ENCODE data around the gene PMPCA. TPM values are rescaled to one million over a fixed set of nuclear protein-coding genes. Genes with fewer than 3 reads are reported as not detected.

Gene PMPCA
- total and polyA plus RNA-seq, 2 donors (not counting 3 experiments of a cell fraction or from before 2014, with no cell fraction given), result 69.0 to 75.3 TPM

DNA sequence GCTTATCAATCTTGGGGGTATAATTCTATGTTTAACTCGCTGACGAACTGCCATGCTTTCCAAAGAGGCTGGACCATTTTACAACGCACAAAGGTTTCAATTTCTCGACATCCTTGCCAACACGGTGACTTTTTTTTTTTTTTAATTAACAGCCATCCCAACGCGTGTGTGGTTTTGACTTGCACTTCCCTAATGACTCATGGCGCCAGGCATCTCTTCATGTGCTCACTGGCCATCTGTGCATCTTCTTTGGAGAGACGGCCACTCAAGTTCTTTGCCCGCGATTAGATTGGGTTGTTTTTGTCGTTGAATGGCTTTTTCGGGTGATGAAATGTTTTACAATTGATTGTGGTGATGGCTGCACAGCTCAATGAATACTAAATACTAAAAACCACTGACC, 24.4 kb upstream of the PMPCA start:
- Histone ChIP-seq H3K4me3 (replicated peaks in 1 of 3; ENCODE audit: insufficient read depth in 1 of 3, low read depth in 1 of 3, low read length in 3 of 3) (no peak overlapping the region), H3K9me1 (replicated peaks; ENCODE audit: control insufficient read depth, extremely low read depth, insufficient read depth, low read length) (no peaks in the 10 kb centered on the region), H3K9me3 (replicated peaks; ENCODE audit: control insufficient read depth, insufficient read depth, low read length) (no peaks in the 10 kb centered on the region), H3K27me3 (ENCODE audit: control insufficient read depth in 2 of 2, insufficient read depth in 2 of 2, low read length in 2 of 2) (no peaks in the 10 kb centered on the region), H3K27ac (ENCODE audit: insufficient read depth, low read depth, low read length) (no peak overlapping the region), H3K4me2 (ENCODE audit: insufficient read depth, low read length) (no peak overlapping the region), H2AFZ (ENCODE audit: low read depth, low read length) (no peak overlapping the region), H3K4me1 (ENCODE audit: control insufficient read depth, extremely low read depth, insufficient read depth, low read length) (no peaks in the 10 kb centered on the region), H3K36me3 (ENCODE audit: control insufficient read depth in 2 of 2, extremely low read depth in 1 of 2, insufficient read depth in 2 of 2, low read length in 2 of 2) (peaks cover 4 to 59% of the 10 kb centered on the region in 2 experiments), H4K20me1 (replicated peaks; ENCODE audit: control insufficient read depth, extremely low read depth, insufficient read depth, low read length) (no peaks in the 10 kb centered on the region), H3K79me2 (ENCODE audit: control insufficient read depth, insufficient read depth, low read length) (no peaks in the 10 kb centered on the region), H3K9ac (replicated peaks; ENCODE audit: extremely low read depth, insufficient read depth, low read length) (no peak overlapping the region)
- intact Hi-C loops (cut with micrococcal nuclease), result no loop called here
- POLR2A ChIA-PET, result no interaction called here
- CTCF ChIA-PET, result no interaction called here
- TF ChIP-seq MAX (IDR thresholded peaks at IDR 0.05; ENCODE audit: insufficient read depth, insufficient read length) (no peak), POLR2AphosphoS5 (IDR thresholded peaks at IDR 0.05; ENCODE audit: insufficient read depth, low read depth, low read length) (no peak), GATA2 (IDR thresholded peaks at IDR 0.05; ENCODE audit: insufficient read depth, insufficient read length, low read depth, low read length) (no peak), FOS (IDR thresholded peaks at IDR 0.05; ENCODE audit: borderline replicate concordance, insufficient read depth, low read length) (no peak), JUN (IDR thresholded peaks at IDR 0.05; ENCODE audit: borderline replicate concordance, insufficient read depth, insufficient read length, low read depth) (no peak), EZH2 (IDR thresholded peaks at IDR 0.05; ENCODE audit: borderline replicate concordance, low read depth, low read length, severe bottlenecking) (no peak), MYC (IDR thresholded peaks at IDR 0.05; ENCODE audit: low read depth, low read length) (no peak), POLR2A (IDR thresholded peaks at IDR 0.05; ENCODE audit: low read depth, low read length) (no peak)
- TF ChIP-seq, protein P1, sequence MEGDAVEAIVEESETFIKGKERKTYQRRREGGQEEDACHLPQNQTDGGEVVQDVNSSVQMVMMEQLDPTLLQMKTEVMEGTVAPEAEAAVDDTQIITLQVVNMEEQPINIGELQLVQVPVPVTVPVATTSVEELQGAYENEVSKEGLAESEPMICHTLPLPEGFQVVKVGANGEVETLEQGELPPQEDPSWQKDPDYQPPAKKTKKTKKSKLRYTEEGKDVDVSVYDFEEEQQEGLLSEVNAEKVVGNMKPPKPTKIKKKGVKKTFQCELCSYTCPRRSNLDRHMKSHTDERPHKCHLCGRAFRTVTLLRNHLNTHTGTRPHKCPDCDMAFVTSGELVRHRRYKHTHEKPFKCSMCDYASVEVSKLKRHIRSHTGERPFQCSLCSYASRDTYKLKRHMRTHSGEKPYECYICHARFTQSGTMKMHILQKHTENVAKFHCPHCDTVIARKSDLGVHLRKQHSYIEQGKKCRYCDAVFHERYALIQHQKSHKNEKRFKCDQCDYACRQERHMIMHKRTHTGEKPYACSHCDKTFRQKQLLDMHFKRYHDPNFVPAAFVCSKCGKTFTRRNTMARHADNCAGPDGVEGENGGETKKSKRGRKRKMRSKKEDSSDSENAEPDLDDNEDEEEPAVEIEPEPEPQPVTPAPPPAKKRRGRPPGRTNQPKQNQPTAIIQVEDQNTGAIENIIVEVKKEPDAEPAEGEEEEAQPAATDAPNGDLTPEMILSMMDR (IDR thresholded peaks at IDR 0.05; ENCODE audit: extremely low read depth in 1 of 2, insufficient read depth in 1 of 2, low read depth in 1 of 2, low read length in 2 of 2), result no peak
- DNase-seq (ENCODE audit: low read depth, low spot score) (no peak), FAIRE-seq (no peak)
- no TSS peak for BruUV-seq (replicated peaks)
- dilution Hi-C loops (cut with MboI; ENCODE audit: extremely low pct_ligation_motif_present, low sequenced_read_pairs), result no loop called here

Data from endothelial cell of umbilical vein (primary cell).